GM12891 (cell line): ENCODE data around the gene CLCN2. TPM values are rescaled to one million over a fixed set of nuclear protein-coding genes. Genes with fewer than 3 reads are reported as not detected.

Experiments
- DNase-seq: peaks from one replicate; pipeline ENCODE4 v3.0.0; 2011; ENCODE audit warnings: low spot score; ENCODE audit not compliant: insufficient read length
- FAIRE-seq: peaks from 2 replicates; lab custom pipeline; 2011; peaks lifted over from hg19 to GRCh38; lab: Jason Lieb, UNC
- PAX5 ChIP-seq: IDR thresholded peaks from 2 replicates; pipeline ENCODE4 v1.6.1; 2011; ENCODE audit warnings: low read length, moderate library complexity, mild to moderate bottlenecking; ENCODE audit not compliant: insufficient read depth, severe bottlenecking
- POLR2A ChIP-seq: IDR thresholded peaks from 2 replicates; pipeline ENCODE4 v1.6.1; 2011; ENCODE audit warnings: low read depth, low read length, control low read depth
- POLR2AphosphoS5 ChIP-seq: IDR thresholded peaks from 2 replicates; pipeline ENCODE4 v1.6.1; 2011; ENCODE audit warnings: low read depth, low read length, control low read depth
- POU2F2 ChIP-seq: IDR thresholded peaks from 2 replicates; pipeline ENCODE4 v1.6.1; 2011; ENCODE audit warnings: low read depth, mild to moderate bottlenecking, control low read depth, low read length, moderate library complexity
- SPI1 ChIP-seq: IDR thresholded peaks from 2 replicates; pipeline ENCODE4 v1.6.1; 2011; ENCODE audit warnings: low read depth, low read length, control low read depth
- TAF1 ChIP-seq: IDR thresholded peaks from 2 replicates; pipeline ENCODE4 v1.6.1; 2011; ENCODE audit warnings: low read depth, low read length, control low read depth
- polyA plus RNA-seq: library from polyadenylated mRNA; unstranded; fragments of >200 nt; gene quantifications from one replicate; pipeline ENCODE4 v1.2.1, GENCODE V29; 2012; ENCODE audit warnings: low read depth, missing spikeins, inconsistent platforms; ENCODE audit not compliant: missing spikeins

The CLCN2 gene
- polyA plus RNA-seq, result 0.73 TPM

DNA sequence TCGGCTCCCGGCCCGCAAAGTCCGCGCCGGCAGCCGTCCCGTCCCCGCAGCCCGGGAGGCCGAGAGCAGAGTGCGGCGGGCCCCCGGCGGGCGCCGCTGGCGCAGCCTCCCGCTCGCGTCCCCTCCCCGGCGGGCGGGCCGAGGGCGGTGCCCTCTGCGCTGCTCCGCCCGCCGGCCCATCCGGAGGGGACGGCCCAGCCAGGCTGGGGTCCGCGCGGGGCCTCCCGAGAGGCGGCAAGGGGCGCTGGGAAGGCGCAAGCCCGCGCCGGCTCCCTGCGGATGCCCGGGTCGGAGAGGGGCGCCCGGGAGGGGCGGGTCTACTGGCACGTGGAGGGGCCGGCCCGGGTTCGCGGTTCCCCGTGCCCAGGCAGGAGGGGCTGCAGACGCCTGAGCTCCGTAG lies at the start of gene CLCN2, which contains the start of gene POLR2H:
CLCN2 (minus strand) TSS at position 74 of the 400 bp plus-strand sequence. CDS start 126 bp downstream, outside the sequence.
POLR2H (plus strand) TSS at position 179 of the 400 bp plus-strand sequence. CDS start 1,783 bp downstream, outside the sequence.
- peak; percentile 71 for FAIRE-seq
- TF ChIP-seq POLR2AphosphoS5 (no peak), PAX5 (no peak), POLR2A (no peak), POU2F2 (no peak), SPI1 (no peak), TAF1 (no peak)
- no peak for DNase-seq

DNA sequence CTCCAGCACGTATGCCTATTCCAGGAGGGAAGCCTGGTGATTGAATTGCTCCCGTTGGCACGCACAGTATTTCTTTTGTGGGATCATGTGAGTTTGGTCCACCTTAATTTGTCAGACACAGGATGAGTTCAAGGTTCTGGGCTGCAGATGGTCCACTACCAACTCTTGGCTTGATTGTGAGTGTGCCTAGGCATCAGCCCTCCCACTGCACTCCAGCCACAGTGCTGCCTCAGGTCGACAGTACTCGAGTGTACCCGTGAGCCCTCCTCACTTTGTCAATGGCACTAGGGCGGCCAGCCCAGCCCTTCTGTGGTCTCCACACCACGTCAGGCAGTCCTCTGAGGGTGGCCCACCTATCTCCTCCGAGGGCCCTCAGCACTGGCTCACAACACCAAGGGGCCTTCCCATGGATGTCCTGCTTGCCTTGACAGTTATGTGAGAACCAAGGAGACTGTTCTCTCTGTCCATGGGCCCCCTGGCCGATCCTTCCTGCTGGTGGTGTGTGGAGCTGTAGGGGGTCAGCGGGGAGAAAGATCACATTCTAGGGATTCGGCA lies 48.6 kb upstream of the CLCN2 start:
- DNase-seq (no peak), FAIRE-seq (no peak)
- TF ChIP-seq SPI1, result no peak
- no peak for TF ChIP-seq PAX5
- no peak for TF ChIP-seq POU2F2
- no peak for TF ChIP-seq TAF1
- TF ChIP-seq POLR2AphosphoS5, result no peak
- no peak for TF ChIP-seq POLR2A

DNA sequence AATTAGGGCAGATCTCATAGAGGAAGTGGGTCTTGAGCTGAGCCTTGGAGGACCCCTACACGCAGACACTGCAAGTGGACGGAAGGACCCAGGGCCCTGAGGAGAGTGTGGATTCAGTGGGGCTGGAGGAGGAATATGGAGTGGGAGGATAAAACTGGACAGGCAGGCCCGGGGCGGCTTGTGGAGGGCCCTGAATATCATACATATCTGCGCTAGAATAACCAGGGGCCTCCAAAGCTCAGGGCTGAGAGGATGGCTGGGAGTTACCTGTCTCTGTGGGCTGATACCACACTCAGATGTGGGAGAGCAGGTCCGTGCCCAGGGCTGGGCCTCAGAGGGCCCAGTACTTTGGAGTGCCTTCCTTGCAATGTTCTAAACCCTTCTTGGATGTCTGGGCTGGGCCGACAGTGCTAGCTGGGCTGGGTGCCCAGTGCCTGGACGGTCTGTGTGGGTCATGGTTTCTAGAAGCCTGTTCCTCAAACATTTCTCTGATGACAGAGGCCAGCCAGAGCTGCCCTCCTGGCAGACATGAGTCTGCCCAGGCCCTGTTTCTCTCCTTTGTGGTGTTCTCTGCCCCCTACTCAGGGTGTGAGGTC lies 48.0 kb upstream of the CLCN2 start:
- DNase-seq (no peak), FAIRE-seq (no peak)
- no peak for TF ChIP-seq SPI1
- TF ChIP-seq POLR2AphosphoS5, result no peak

DNA sequence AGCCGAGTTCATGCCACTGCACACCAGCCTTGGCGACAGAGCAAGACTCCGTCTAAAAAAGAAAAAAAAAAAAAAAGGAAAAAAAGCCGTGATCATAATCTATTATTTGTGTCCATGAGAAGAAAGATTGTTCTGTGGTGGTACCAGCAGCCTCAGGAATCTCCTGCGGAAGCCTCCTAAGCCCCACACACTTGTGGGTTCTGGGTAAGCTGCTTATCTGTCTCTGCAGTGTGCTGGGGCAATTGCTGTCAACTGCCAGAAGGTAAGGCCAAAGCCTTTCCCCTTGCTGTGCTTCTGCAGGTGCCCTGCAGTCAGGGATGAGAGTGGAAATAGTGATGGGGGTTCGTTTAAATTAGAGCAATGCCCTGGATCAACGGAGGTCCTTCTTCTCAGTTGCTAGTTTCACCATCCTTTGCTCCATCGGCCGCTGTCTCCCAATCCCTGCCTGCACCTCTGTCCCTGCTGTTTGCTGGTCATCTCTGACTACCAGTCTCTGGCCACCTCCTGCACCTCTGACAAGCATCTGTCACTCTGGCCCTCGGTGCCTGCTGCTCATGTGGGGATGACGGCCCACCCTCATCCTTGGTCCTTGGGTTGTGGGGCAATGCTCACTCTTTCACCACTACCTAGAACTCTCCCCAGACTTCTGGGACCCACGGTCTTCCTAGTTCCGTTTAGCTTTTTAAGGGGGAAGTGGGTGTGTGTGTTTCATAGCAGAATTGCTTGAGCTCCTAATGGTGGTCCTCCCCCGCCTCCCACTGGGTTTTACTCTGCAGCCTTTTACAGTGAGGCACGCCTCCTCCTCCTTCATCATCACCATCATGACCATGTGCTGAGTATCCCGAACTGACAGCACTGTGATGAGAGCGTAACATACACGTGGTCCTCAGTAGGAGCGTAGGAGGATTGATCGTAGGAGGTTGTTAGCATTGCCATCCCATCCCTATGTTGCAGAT lies 43.9 kb upstream of the CLCN2 start:
- TF ChIP-seq SPI1 (no peak), POLR2A (no peak), PAX5 (no peak), POLR2AphosphoS5 (no peak), POU2F2 (no peak), TAF1 (no peak)
- FAIRE-seq, result no peak
- no peak for DNase-seq

DNA sequence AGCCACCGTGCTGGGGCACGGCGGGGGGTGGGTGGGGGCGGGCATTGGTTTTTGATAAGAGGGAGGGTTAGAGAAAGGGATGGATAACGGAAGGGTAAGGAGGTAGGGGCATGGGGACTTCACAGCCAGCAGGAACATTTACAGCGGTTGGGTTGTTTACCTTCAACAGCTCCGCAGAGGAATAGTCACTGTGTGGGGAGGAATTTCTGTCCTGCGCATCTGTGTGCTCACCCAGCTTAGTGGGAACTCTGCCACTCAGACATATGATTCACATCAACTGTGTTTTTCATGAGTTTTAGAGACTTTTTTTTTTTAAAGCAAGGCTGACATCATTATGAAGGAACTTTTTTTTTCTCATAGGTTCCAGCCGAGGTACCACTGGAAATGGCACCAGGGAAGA lies 38.0 kb upstream of the CLCN2 start:
- no peak for DNase-seq
- FAIRE-seq, result no peak
- TF ChIP-seq POU2F2 (no peak), SPI1 (no peak), POLR2AphosphoS5 (no peak), PAX5 (no peak)

DNA sequence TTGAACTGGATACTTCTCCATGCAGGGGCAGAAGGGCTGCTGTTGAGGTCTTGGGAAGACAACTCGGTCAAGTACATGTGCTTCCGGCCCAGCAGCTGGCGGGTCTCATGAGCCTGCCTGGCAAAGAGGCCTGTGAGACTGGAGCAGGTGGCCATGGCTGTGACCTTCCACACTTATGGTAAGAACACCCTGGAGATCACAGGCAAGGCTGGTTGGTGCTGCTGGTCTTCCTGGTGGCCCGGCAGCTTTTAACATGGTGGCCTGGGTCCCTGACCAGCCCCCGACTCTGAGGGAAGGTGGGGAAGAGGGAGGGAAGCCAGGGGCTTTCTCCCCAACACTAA lies 33.9 kb upstream of the CLCN2 start:
- no peak for FAIRE-seq
- no peak for TF ChIP-seq PAX5
- no peak for DNase-seq

DNA sequence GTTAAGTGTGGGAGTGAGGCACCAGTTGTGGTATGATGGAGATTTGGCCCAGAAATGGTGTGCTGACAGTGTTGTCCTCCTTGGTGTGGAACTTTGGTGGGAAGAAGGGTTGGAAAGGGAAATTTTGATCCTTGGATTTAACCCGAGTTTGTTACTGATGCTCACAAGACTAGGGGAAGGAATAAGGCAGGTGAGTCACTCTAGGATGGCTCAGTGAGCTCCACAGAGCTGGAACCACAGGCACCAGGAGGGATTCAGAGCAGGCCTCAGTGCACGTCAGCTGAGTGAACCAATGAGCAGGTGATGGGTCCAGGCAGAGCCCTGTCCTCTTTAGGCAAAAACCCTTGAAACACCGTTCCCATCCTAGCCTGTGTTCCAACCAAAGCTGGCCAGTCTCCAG lies 29.9 kb upstream of the CLCN2 start:
- FAIRE-seq (no peak), DNase-seq (no peak)
- TF ChIP-seq POLR2AphosphoS5, result no peak
- no peak for TF ChIP-seq PAX5
- no peak for TF ChIP-seq TAF1
- no peak for TF ChIP-seq POU2F2
- TF ChIP-seq POLR2A, result no peak
- no peak for TF ChIP-seq SPI1

DNA sequence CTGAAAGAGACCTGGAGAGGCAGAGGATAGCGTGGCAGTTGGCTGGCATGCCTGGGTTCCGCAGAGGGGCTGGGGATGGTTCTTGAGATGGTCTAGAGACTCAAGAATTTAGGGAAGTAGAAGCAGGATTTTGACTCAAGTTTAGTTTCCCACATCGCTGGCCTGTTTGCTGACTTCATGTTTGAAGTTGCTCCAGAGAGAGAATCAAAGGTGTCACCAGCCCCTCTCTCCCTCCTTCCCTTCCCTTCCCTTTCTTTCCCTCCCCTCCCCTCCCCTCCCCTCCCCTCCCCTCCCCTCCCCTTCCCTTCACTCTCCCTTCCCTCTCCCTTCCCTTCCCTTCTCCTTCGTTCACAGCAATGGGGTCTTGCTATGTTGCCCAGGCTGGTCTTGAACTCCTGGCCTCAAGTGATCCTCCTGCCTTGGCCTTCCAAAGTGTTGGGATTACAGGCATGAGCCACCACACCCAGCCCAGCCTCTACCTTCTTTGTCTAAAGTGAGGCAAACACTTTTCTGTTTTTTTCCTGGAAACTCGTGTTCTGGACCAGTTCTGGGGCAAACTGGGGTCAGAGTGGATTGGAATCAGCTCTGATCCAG lies 28.6 kb upstream of the CLCN2 start:
- DNase-seq (no peak), FAIRE-seq (no peak)
- TF ChIP-seq POU2F2 (no peak), POLR2A (no peak), TAF1 (no peak), PAX5 (no peak), SPI1 (no peak), POLR2AphosphoS5 (no peak)

DNA sequence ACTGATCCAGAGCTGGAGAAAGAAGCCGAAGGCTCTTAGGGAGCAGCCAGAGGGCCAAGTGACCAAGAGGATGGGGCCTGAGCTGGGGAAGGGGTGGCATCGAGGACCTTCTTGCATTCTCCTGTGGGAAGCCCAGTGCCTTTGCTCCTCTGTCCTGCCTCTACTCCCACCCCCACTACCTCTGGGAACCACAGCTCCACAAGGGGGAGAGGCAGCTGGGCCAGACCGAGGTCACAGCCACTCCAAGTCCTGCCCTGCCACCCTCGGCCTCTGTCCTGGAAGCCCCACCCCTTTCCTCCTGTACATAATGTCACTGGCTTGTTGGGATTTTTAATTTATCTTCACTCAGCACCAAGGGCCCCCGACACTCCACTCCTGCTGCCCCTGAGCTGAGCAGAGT lies 28.0 kb upstream of the CLCN2 start:
- TF ChIP-seq POLR2AphosphoS5, result no peak
- no peak for FAIRE-seq
- DNase-seq, result no peak

DNA sequence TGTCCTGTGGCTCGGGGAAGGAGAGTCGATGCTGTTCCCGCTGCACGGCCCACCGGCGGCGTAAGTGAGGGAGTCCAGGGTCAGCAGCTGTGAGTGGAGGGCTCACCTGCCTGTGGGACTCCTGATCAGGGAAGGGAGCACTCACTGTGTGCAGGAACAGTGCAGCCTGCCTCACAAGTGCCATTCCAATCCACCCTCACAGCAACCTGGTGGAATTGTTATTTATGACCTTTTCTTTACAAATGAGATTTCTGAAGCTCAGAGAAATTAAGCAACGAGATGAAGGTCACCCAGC lies 27.5 kb upstream of the CLCN2 start:
- no peak for TF ChIP-seq PAX5
- no peak for TF ChIP-seq POU2F2
- TF ChIP-seq POLR2A, result no peak
- TF ChIP-seq POLR2AphosphoS5, result no peak
- TF ChIP-seq TAF1, result no peak
- TF ChIP-seq SPI1, result no peak
- FAIRE-seq, result no peak
- DNase-seq, result no peak
